NT2/D1 (cell line): ENCODE measurements around the gene NR1H3.

ENCODE experiments used
- SUZ12 ChIP-seq: IDR thresholded peaks from 2 replicates; pipeline ENCODE4 v1.6.1; 2011; ENCODE audit not compliant: insufficient read length, insufficient read depth; ENCODE audit errors: extremely low read depth
- ZNF274 ChIP-seq: IDR thresholded peaks from 2 replicates; pipeline ENCODE4 v1.6.1; 2011; ENCODE audit warnings: mild to moderate bottlenecking, low read depth, low read length

- TF ChIP-seq ZNF274 (no peak), SUZ12 (no peak)
These were observed 21.3 kb upstream of the NR1H3 start for GRCh38 chr11:47236482-47236881.
